DMS114 treated with DMSO at 0.1 percent for 48 hours (cell line): ENCODE data around the gene PDLIM1.

Experiments used
- DNase-seq: peaks from one replicate; lab custom pipeline; 2025; ENCODE audit not compliant: unreplicated experiment; lab: John Stamatoyannopoulos, UW

PDLIM1 gene

GRCh38 chr10:95315509-95315908 lies 24.7 kb upstream of the PDLIM1 start:
- no peak for DNase-seq

DNA sequence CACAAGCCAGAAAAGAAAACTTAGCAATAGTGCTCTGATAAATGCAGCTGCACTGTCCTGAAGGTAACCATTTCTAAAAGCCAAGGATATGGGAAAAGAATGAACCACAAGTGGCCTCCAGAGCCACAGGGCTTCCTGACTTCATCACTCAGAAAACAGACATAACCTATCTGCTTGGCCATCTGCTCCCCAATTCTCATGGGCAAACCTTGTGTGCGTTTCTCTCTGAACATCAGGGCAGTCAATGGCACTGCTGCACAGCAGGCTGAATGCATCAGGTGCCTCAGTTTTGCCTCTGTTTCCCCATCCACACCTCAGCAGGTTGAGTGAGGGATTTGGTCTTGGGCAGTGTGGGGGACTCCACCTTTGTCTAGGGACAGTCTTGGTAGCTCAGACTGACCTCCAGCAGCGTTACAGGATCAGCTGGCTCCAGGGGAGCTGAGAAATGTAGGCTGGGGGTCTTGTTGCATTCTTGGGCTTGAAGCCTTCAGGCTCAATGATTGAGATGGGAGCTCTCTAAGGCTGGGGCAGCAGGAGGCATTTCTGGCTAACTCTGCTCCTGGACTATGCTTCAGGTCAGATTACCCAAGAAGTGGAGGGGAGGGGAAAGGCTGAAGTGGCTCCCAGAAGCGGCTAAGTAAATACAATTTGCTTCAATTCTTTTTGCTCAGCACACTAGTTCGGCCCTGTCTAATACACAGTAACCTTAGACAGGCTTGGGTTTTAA lies 23.6 kb upstream of the PDLIM1 start:
- no peak for DNase-seq

GRCh38 chr10:95312986-95313495 lies 22.2 kb upstream of the PDLIM1 start:
- DNase-seq = no peak

DNA sequence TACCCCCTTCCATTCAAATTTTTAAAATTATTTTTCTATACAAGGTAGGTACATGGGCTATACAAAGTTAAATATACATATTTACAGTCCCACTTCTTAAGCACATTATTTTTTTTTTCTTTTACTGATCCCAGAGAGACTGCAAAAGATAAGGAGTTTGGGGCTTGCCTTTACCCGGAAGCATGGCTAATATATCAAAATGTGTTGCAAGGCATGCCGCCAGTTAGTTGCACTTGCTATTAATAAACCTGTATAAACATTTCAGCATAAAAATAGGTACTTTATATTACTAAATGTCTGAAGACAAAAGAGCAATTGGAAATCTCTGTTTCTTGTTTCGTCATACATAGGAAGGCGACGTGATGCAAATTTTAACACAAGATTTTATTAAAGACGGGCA lies 21.5 kb upstream of the PDLIM1 start:
- no peak for DNase-seq

- no peak for DNase-seq
Observed at GRCh38 chr10:95309958-95310357, 19.2 kb upstream of the PDLIM1 start.

- DNase-seq = no peak
Observed at GRCh38 chr10:95308389-95309302, 17.8 kb upstream of the PDLIM1 start.

DNA sequence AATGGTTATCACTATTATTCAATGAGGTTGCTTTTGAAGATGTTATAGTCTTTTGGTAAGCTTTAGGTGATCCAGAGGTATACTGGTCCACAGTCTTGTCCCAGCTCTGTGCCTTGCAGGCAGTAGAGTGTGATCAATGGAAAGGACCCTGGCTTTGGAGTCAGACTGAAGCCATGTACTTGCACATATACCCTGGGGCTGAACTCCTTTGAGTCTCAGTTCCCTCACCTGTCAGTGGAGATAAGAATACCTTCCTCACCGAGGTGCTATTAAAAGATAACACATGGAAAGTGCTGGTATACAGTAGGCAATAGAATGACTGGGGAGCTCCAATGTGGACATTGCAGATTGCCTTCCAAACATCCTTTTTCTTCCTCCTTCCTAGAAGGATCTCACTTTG lies 16.0 kb upstream of the PDLIM1 start:
- no peak for DNase-seq

DNA sequence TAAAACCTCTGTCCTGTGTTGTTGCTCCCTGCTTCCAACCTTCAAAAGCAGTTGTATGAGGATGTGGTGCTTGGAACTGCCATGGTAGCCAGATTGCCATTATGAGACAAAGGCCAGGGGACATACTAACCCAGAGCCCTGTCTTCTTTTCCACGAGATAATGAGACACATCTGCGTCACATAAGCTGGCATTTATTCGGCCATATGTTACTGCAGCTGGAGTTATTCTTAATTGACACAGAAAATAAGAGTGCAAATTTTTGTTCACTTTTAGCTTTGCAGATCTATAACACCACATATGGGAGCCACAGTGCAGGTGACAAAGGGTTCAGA lies 15.5 kb upstream of the PDLIM1 start:
- no peak for DNase-seq

DNA sequence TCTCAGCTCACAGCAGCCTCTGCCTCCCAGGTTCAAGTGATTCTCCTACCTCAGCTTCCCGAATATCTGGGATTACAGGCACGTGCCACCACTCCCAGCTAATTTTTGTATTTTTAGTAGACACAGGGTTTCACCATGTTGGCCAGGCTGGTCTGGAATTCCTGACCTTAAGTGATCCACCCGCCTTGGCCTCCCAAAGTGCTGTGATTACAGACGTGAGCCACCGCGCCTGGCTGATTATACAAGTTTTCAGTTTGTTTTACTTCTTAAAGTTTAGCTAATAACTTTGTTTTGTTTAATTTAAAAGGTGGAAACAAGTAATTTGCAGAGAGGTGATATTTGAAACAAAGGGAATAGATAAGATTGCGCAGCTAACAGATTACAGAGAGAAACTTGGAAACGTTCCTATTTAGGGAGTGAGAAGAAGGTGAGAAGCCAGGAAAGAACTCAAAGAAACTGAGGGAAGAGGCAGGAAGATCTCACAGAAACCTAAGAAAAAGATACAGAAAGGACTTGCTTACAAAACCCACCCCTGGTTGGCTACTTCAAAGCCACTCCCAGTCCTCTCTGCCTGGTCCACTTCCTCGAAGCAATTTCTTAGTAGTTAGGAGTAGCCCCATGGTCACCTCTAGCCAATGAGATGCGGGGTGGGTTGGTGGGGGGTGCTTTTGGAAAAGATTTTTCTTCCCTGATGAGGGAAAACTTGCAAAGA lies 15.0 kb upstream of the PDLIM1 start:
- no peak for DNase-seq

DNA sequence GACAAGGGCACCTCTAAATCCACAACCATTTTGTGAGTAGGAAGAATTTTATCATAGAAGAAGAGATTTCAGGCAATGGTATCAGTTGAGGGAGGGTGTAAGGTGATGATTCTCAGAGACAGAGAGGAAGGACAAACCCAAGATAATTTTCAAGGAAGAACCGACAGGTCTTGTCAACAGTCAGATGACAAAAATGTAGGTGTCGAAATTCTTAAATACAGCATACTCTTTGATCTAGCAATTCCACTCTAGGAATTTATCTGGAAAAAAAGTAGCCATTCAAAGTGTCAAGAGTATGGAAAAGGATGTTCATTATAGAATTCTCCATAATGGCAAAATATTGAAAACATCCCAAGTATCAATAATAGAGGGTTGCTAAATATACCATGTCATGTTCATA lies 14.2 kb upstream of the PDLIM1 start:
- DNase-seq = no peak

GRCh38 chr10:95304463-95304862 lies 13.7 kb upstream of the PDLIM1 start:
- no peak for DNase-seq

DNA sequence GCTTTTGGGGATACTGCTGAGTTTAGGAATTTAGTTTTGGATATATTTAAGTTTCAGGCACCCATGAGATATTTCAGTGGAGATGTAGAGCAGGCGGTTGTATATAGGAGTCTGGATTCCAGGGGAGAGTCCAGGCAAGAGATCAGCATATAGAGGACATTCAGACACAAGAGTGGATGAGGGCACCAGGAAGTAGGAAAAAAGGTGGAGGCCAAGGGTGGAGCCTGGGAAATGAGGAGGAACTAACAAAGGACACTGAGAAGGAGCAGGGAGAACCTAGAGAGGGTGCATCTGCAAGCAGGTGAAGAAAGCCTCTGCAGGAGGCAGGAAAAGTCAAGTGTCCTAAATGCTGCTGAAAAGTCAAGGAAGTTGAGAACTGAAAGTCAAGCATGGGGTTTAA lies 13.1 kb upstream of the PDLIM1 start:
- DNase-seq = no peak

DNA sequence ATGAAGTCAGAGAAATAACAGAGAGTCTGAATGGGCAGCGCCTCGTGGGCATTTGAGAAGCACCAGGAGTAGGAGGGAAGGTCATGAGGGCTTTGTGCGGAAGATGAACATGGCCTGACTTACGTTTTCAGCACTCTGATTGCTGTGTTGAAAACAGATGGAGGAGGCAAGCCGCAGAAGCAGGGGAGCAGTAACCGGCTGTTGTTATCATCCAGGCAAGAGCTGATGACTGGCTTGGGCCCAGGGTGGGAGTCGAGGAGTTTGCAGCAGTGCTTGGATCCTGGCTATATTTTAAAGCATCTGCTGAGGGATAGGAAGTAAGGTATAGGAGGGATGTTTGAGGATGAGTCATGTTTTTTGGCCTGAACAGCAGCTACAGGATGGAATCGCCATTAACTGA lies 12.7 kb upstream of the PDLIM1 start:
- DNase-seq = no peak

DNA sequence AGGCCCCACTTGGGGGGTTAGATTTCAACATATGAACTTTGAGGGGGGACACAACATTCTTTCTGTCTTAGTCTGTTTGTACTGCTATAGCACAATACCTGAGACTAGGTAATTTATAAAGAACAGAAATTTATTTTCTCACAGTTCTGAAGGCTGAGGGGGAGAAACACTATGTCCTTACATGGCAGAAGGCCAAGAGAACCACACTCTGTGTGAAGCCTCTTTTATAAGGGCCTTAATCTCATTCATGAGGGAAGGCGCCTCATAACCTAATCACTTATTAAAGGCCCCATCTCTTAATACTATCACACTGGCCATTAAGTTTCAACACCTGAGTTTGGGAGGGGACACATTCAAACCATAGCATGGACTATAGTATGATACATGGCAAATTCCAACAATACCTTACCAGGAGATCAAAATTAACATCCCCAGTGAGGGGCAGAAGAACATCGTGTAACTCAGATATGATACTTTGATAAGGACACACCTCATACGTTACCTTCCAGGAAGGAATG lies 9.3 kb upstream of the PDLIM1 start:
- no peak for DNase-seq

- no peak for DNase-seq
Observed at GRCh38 chr10:95297402-95297801, 6.6 kb upstream of the PDLIM1 start.

DNA sequence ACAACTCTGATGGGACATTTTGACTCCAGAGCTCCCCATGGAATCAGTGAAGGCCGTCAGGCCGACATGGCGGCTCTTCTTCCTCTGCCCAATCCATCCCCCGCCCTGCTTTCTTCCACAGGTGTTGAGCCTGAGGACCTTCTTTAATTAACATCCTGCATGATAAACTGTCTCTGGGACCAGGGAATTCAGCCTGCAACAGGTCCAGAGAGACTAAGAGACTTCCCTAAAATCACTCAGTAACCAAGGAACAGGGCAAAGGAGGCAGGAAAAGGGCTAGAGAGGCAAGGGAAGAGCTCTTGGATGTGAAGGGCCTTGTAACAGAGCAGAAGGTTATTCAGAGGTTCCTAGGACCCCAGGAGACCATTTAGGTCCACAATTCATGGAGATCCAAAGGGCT lies 6.0 kb upstream of the PDLIM1 start:
- DNase-seq = no peak

DNA sequence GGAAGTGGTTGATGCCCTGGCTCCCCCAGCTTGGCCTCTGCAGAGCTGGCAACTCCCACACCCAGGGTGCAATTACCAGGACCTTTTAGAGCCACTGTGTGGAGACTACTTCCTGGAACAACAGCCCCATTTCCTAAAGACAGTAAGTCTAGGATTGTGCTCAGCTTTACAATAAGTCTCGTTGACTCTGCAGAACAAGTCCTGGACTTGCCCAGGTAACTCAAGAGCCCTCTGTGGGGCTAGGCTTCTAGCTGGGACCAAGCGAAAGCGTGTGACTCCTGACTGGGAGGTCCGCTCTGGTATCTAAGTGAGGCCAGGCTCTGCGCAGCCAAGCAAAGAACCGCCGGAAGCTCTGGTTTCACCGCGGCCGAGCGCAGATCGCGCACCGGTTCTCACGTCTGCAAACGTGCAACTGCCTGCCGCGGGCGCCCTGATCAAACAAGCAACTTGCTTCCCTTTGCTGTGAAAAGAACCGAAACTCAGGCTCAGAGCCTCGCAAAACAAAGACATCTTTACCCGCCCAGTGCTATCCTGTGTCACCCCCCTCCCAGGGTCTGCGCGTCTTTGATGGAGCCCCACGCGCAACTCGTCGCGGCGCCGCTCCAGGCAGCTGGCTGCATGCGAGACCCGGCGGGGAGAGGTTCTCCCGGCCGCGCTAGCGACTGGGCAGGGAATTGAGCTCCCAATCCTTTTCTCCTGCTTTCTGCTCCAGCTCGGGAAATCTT lies 4.4 kb upstream of the PDLIM1 start:
- no peak for DNase-seq

GRCh38 chr10:95293631-95294030 lies 2.8 kb upstream of the PDLIM1 start:
- no peak for DNase-seq

- no peak for DNase-seq
Observed at GRCh38 chr10:95291365-95292039, 699 bp upstream of the PDLIM1 start.

DNA sequence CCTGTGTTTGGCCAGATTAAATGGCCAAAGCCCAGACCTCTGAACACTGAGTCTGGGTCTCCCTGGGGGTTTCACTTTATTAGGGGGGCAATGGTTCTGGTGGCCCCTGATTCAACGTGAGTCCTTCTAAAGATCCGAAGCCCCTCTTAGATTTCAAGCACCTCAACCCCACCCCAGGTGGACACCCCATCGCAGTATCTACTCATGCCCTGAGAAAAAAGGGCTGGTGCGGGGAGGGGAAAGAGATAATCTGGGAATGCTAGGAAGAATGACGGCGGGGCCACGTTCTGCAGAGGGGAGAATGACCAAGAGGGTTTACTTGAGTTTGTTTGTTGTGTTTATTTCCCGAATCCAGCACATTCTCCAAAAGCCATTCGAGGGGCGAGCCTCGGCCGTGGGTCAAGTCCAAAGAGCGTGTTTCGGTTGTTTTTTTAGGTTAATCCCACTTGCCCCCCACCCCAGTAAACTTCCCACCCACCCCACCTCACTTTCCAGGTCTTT lies 832 bp downstream of the PDLIM1 start:
- no peak for DNase-seq
